ENCODE results near the gene USF2. TPM values are rescaled to one million over a fixed set of nuclear protein-coding genes. Genes with fewer than 3 reads are reported as not detected.

USF2 gene
- polyA plus RNA-seq, 1 experiment, result 55.6 TPM

DNA sequence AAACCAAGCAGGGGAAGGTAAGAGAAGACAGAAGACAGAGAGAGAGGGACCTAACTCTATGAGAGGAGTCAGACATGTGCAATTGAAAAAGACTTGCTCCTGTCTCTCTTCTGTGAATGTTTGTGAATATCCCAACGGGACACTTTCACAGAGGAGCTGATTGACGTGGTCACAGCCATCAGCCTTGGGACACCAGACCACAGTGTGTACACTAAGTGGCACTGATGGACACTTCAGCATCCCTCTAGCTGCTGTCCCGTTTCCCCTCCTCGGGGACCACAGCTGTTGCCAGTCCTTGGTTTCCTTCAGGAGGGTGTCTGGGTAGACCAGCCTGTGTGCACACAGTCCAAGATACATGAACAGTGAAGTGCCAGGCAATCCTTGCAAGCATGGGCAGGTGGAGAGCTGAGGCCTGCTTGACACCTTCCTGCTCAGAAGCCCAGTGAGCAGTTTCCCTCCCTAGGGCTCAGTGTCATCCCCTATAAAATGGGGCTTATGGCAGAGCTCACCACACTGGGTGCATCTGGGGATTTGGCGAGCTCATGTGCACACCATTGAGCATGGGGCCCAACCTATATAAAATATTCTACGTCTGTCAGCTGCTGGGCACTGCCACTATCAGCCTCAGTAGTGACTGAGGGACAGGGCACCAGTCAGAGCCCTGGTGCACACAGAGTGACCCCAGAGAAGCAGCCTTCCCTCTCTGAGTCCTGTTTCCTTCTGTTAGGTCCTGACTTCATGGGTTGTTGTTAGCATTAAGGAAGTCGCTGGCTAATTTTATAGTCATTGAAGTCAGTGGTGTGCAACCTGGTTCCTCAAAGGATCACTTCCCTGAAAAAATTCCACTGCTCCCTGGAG lies 4.3 kb upstream of the USF2 start:
- Histone ChIP-seq H3K27ac (ENCODE audit: low read depth, low read length) (no peak overlapping the region), H3K4me3 (ENCODE audit: low read depth, low read length) (no peak overlapping the region), H3K27me3 (ENCODE audit: control insufficient read depth, insufficient read depth, low read length) (peaks cover 7% of the 10 kb centered on the region), H3K9me3 (ENCODE audit: control insufficient read depth, insufficient read depth, low read length) (no peaks in the 10 kb centered on the region; the same call in 1 of the 2 replicates)
- TF ChIP-seq, protein P1, sequence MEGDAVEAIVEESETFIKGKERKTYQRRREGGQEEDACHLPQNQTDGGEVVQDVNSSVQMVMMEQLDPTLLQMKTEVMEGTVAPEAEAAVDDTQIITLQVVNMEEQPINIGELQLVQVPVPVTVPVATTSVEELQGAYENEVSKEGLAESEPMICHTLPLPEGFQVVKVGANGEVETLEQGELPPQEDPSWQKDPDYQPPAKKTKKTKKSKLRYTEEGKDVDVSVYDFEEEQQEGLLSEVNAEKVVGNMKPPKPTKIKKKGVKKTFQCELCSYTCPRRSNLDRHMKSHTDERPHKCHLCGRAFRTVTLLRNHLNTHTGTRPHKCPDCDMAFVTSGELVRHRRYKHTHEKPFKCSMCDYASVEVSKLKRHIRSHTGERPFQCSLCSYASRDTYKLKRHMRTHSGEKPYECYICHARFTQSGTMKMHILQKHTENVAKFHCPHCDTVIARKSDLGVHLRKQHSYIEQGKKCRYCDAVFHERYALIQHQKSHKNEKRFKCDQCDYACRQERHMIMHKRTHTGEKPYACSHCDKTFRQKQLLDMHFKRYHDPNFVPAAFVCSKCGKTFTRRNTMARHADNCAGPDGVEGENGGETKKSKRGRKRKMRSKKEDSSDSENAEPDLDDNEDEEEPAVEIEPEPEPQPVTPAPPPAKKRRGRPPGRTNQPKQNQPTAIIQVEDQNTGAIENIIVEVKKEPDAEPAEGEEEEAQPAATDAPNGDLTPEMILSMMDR (IDR thresholded peaks at IDR 0.05; ENCODE audit: low read depth, low read length), result no peak
- CTCF ChIA-PET, result interaction anchor here (0.9 kb wide), 1 partner anchor 246 kb away, joined by 3 read pairs; no protein-coding TSS in a partner anchor
- no peak for DNase-seq (ENCODE audit: low read depth, low spot score)
- POLR2A ChIA-PET, result interaction anchor here (0.7 kb wide), 1 partner anchor 220 kb away, joined by 4 read pairs; no protein-coding TSS in a partner anchor

DNA sequence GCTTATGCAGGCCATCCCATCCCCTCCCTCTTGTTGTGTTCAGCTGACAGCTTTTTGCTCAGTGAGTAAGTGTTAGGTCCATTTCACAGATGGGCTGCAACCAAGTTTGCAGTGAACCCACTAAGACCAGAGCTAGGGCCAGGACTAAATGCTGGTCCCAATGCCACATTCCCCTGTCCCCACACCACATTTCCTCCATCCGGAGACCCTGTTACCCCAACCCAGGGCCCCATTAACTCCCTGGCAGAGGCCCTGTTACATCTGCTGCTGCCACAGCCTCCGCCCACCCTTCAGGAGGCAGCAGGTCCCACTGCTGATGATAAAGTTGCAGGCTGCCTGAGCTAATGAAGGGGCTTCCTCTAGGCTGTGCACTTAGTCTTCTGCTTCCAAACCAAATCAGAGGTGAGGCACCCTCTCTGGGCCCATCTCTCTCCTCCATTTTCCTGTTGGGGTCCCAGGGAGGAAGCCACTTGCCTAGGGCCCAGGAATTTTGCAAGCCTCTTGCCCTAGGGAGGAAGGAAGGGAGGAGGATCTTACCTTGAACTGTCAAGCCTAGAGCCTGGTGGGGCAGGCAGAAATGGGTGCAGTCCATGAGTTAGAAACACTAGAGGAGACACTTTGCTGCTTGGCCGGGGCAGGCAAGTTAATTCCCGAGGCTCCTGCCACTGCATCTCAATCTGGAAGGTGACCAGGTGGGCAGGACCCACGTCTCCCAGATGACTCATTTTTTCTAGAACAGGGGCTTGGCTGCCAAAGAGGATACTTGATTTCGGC lies 3.4 kb upstream of the USF2 start:
- TF ChIP-seq, protein P1 (IDR thresholded peaks at IDR 0.05; ENCODE audit: low read depth, low read length), result no peak
- no peak for DNase-seq (ENCODE audit: low read depth, low spot score)
- H3K27me3 ChIP-seq (ENCODE audit: control insufficient read depth, insufficient read depth, low read length), result peaks cover 7% of the 10 kb centered on the region
- no peak overlapping the region for H3K4me3 ChIP-seq (ENCODE audit: low read depth, low read length)
- no peak overlapping the region for H3K27ac ChIP-seq (ENCODE audit: low read depth, low read length)
- ChIA-PET CTCF (interaction anchor here (0.5 kb wide), 1 partner anchor 31 kb away, joined by 3 read pairs; no protein-coding TSS in a partner anchor), POLR2A (no interaction called here)
- H3K9me3 ChIP-seq (ENCODE audit: control insufficient read depth, insufficient read depth, low read length), result no peaks in the 10 kb centered on the region; the same call in 1 of the 2 replicates

DNA sequence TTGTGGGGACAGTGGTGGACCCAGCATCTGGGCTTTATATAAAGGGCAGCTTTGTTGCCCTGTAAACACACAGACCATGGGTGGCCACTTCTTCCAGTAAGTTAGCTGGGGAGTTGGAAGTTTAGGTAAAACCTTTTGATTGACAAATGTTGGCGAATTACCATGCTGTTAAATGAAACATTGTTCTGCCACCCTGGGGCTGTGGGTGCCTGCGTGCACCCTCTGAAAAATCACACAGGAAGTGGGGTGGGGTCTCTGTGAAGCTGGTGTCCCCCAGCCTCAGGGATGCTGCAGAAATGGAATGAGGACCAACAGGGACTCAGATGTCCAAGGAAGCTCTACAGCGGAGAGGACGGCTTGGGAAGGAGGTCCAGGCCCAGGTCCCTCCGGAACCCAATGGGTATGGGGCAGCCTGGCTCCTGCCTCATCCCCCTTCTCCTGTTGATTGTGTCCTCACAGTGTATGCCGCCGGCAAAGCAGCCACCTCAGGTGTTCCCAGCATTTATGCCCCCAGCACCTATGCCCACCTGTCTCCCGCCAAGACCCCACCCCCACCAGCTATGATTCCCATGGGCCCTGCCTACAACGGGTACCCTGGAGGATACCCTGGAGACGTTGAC lies 2.8 kb upstream of the USF2 start:
- CTCF ChIA-PET, result interaction anchor here (1.5 kb wide), 1 partner anchor 200 kb away, joined by 3 read pairs; no protein-coding TSS in a partner anchor
- POLR2A ChIA-PET, result interaction anchor here (0.6 kb wide), 1 partner anchor 316 kb away, joined by 3 read pairs; no protein-coding TSS in a partner anchor
- no peak for DNase-seq (ENCODE audit: low read depth, low spot score)

DNA sequence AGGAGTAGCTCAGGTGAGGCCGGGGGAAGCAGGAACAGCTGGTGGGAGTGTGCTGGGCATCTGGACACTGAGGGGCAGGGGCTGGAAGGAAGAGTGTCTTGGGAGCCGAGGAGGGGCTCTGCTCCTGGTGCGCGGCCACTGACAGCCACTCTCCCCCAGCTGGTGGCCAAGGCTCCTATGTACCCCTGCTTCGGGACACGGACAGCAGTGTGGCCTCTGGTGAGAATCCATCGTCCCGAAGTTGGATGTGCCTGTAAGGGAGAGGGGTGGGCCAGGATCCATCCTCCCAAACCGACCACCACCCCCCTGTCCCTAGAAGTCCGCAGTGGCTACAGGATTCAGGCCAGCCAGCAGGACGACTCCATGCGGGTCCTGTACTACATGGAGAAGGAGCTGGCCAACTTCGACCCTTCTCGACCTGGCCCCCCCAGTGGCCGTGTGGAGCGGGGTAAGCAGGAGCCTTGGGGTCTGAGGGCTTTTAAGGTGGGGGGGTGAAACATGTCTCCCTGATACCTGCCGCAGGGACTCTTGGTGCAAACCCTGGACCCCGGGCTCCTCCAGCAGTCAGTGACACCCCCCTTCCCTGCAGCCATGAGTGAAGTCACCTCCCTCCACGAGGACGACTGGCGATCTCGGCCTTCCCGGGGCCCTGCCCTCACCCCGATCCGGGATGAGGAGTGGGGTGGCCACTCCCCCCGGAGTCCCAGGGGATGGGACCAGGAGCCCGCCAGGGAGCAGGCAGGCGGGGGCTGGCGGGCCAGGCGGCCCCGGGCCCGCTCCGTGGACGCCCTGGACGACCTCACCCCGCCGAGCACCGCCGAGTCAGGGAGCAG lies 2.0 kb upstream of the USF2 start:
- POLR2A ChIA-PET, result interaction anchor here (0.6 kb wide), 1 partner anchor 317 kb away, joined by 3 read pairs; no protein-coding TSS in a partner anchor
- H3K27ac ChIP-seq (ENCODE audit: low read depth, low read length), result peak overlapping the region; percentile 77
- CTCF ChIA-PET, result interaction anchor here (1.5 kb wide), 1 partner anchor 200 kb away, joined by 3 read pairs; no protein-coding TSS in a partner anchor
- no peaks in the 10 kb centered on the region for H3K27me3 ChIP-seq (ENCODE audit: control insufficient read depth, insufficient read depth, low read length)
- peak overlapping the region; percentile 85 for H3K4me3 ChIP-seq (ENCODE audit: low read depth, low read length)
- TF ChIP-seq, protein P1 (IDR thresholded peaks at IDR 0.05; ENCODE audit: low read depth, low read length), result no peak
- H3K9me3 ChIP-seq (ENCODE audit: control insufficient read depth, insufficient read depth, low read length), result no peaks in the 10 kb centered on the region; the same call in 1 of the 2 replicates
- no peak for DNase-seq (ENCODE audit: low read depth, low spot score)

More for the DNA sequence above, 2.8 kb upstream of the USF2 start:
- Histone ChIP-seq H3K9me3 (ENCODE audit: control insufficient read depth, insufficient read depth, low read length) (no peaks in the 10 kb centered on the region; the same call in 1 of the 2 replicates), H3K27me3 (ENCODE audit: control insufficient read depth, insufficient read depth, low read length) (peaks cover under 1% of the 10 kb centered on the region), H3K27ac (ENCODE audit: low read depth, low read length) (no peak overlapping the region), H3K4me3 (ENCODE audit: low read depth, low read length) (no peak overlapping the region)
- TF ChIP-seq, protein P1 (IDR thresholded peaks at IDR 0.05; ENCODE audit: low read depth, low read length), result no peak

Data from AG04450 (cell line).